ENCODE measurements around the gene TCTN3. TPM values are rescaled to one million over a fixed set of nuclear protein-coding genes. Genes with fewer than 3 reads are reported as not detected.
A peak's percentile ranks its signal among the peaks of the same experiment; 100 is the strongest.
"Not testable (repeated sequence)": the region's sequence is repeated elsewhere in the genome, so short reads cannot be mapped to it uniquely, and the experiment has no call there.

Gene TCTN3
- polyA plus RNA-seq, 4 donors, result 7.8 to 59.3 (median 15.2) TPM

DNA sequence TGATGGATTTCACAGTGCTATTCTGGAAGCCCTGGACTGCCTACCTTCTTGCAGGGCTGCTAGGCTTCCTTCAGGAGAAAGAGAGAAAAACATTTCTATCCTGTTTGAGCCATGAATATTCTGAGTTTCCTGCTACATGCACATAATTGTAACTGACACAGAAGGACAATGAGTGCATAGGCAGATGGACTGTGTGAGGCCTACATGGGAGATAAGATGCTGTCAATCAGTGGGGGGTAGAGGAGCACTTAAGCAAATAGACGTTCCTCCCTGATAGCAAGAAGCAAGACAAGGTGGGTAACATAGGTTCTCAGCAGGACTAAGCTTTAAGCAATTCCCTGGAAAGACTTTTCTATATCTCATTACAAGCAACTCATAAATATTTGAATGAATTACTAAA, 48.8 kb downstream of the TCTN3 start:
- no peaks in the 10 kb centered on the region for H3K27me3 ChIP-seq (ENCODE audit: control insufficient read depth in 3 of 3, insufficient read depth in 3 of 3, low read length in 3 of 3)
- no peak overlapping the region for H3K4me3 ChIP-seq (ENCODE audit: low read depth in 1 of 3, low read length in 3 of 3)
- no peaks in the 10 kb centered on the region for H3K9me3 ChIP-seq (ENCODE audit: control insufficient read depth in 2 of 2, insufficient read depth in 1 of 2, low read depth in 1 of 2, low read length in 1 of 2)
- WGBS, 3 donors, result 33 to 52% (median 39%) methylated on average over 1 of the region's 1 CpG
- no peak for DNase-seq
- H3K36me3 ChIP-seq (ENCODE audit: control insufficient read depth in 3 of 3, insufficient read depth in 2 of 3, low read depth in 1 of 3, low read length in 3 of 3), result peaks cover 14 to 57% (median 19%) of the 10 kb centered on the region in 3 donors
- H3K4me1 ChIP-seq (ENCODE audit: control insufficient read depth in 3 of 3, insufficient read depth in 2 of 3, low read depth in 1 of 3, low read length in 2 of 3), result peaks cover 9 to 43% (median 10%) of the 10 kb centered on the region in 3 donors
- no peak for FAIRE-seq
- peak overlapping the region in 2 of 3 donors; percentile 68 to 72 for H3K27ac ChIP-seq (ENCODE audit: low read depth in 1 of 3, low read length in 2 of 3)

DNA sequence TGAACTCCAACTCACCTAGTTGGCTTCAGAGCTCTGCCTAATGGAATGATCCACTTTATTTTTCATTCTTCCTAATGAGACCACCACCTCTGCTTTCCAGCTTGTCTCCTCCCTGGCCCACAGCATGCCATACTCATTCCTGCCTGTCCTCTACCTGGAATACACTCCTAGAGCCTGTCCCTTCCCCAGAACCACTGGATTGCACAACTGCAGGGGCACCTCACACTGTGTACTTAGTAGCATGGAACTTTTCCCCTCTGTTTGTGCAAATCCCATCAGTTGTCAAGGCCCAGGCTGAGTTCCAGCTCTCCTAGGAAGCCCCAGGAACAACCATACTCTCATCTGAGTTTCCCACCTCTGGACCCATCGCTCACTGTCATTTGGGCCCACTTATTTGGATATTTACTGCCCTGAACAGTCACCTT, 52.8 kb downstream of the TCTN3 start:
- Histone ChIP-seq H3K27ac (ENCODE audit: low read depth in 1 of 3, low read length in 2 of 3) (no peak overlapping the region), H3K27me3 (ENCODE audit: control insufficient read depth in 3 of 3, insufficient read depth in 3 of 3, low read length in 3 of 3) (no peaks in the 10 kb centered on the region), H3K9me3 (ENCODE audit: control insufficient read depth in 2 of 2, insufficient read depth in 1 of 2, low read depth in 1 of 2, low read length in 1 of 2) (no peaks in the 10 kb centered on the region), H3K4me3 (ENCODE audit: low read depth in 1 of 3, low read length in 3 of 3) (no peak overlapping the region), H3K4me1 (ENCODE audit: control insufficient read depth in 3 of 3, insufficient read depth in 2 of 3, low read depth in 1 of 3, low read length in 2 of 3) (peaks cover 5 to 14% (median 6%) of the 10 kb centered on the region in 3 donors), H3K36me3 (ENCODE audit: control insufficient read depth in 3 of 3, insufficient read depth in 2 of 3, low read depth in 1 of 3, low read length in 3 of 3) (peaks cover 14 to 58% (median 19%) of the 10 kb centered on the region in 3 donors)
- FAIRE-seq, result no peak
- 96 to 100% (median 97%) methylated on average over 1 of the region's 1 CpG for WGBS, 3 donors
- DNase-seq, result no peak

DNA sequence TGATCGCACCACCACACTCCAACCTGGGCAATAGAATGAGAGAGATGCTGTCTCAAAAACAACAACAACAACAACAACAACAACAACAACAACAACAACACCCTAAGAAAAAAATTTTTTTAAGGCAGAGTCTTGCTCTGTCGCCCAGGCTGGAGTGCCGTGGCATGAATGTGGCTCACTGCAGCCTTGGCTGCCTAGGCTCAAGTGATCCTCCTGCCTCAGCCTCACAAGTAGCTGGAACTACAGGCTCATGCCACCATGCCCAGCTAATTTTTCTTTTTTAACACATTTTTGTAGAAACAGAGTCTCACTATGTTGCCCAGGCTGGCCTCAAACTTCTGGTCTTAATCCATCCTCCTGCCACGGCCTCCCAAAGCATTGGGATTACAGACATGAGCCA, 55.8 kb downstream of the TCTN3 start:
- no peaks in the 10 kb centered on the region for H3K9me3 ChIP-seq (ENCODE audit: control insufficient read depth in 2 of 2, insufficient read depth in 1 of 2, low read depth in 1 of 2, low read length in 1 of 2)
- no peaks in the 10 kb centered on the region for H3K27me3 ChIP-seq (ENCODE audit: control insufficient read depth in 3 of 3, insufficient read depth in 3 of 3, low read length in 3 of 3)
- DNase-seq (no peak), FAIRE-seq (no peak)
- H3K4me3 ChIP-seq (ENCODE audit: low read depth in 1 of 3, low read length in 3 of 3), result no peak overlapping the region
- peaks cover 0 to 26% (median 3%) of the 10 kb centered on the region in 3 donors for H3K4me1 ChIP-seq (ENCODE audit: control insufficient read depth in 3 of 3, insufficient read depth in 2 of 3, low read depth in 1 of 3, low read length in 2 of 3)
- H3K36me3 ChIP-seq (ENCODE audit: control insufficient read depth in 3 of 3, insufficient read depth in 2 of 3, low read depth in 1 of 3, low read length in 3 of 3), result peaks cover 23 to 59% (median 30%) of the 10 kb centered on the region in 3 donors
- H3K27ac ChIP-seq (ENCODE audit: low read depth in 1 of 3, low read length in 2 of 3), result no peak overlapping the region
- WGBS, 3 donors, result 90 to 99% (median 96%) methylated on average over 4 of the region's 4 CpGs

DNA sequence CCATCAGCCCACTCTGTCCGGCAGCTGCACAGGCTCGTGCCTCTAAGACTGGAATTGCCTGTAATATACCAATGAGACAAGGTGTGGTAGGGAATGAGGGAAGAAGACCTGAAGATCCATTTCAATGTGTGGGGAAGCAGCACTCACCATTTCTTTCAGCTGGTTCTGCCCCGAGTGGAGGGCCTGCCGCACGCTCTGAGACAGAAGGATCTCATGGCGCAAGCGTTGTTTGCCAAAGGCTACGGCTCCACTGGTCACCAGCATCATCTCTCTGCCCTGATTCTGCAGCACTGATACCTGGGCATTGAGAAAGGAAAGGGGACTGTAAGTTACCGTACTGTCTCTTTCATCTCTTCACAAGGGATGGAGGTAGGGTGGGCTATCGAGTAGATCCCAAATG, 56.6 kb downstream of the TCTN3 start:
- FAIRE-seq, result no peak
- H3K27ac ChIP-seq (ENCODE audit: low read depth in 1 of 3, low read length in 2 of 3), result peak overlapping the region in 1 of 3 donors; percentile 11
- H3K27me3 ChIP-seq (ENCODE audit: control insufficient read depth in 3 of 3, insufficient read depth in 3 of 3, low read length in 3 of 3), result no peaks in the 10 kb centered on the region
- H3K4me1 ChIP-seq (ENCODE audit: control insufficient read depth in 3 of 3, insufficient read depth in 2 of 3, low read depth in 1 of 3, low read length in 2 of 3), result peaks cover 0 to 33% (median 3%) of the 10 kb centered on the region in 3 donors
- no peaks in the 10 kb centered on the region for H3K9me3 ChIP-seq (ENCODE audit: control insufficient read depth in 2 of 2, insufficient read depth in 1 of 2, low read depth in 1 of 2, low read length in 1 of 2)
- no peak for DNase-seq
- WGBS, 3 donors, result 85 to 95% (median 93%) methylated on average over 10 of the region's 10 CpGs
- H3K4me3 ChIP-seq (ENCODE audit: low read depth in 1 of 3, low read length in 3 of 3), result no peak overlapping the region
- peaks cover 20 to 56% (median 29%) of the 10 kb centered on the region in 3 donors for H3K36me3 ChIP-seq (ENCODE audit: control insufficient read depth in 3 of 3, insufficient read depth in 2 of 3, low read depth in 1 of 3, low read length in 3 of 3)

DNA sequence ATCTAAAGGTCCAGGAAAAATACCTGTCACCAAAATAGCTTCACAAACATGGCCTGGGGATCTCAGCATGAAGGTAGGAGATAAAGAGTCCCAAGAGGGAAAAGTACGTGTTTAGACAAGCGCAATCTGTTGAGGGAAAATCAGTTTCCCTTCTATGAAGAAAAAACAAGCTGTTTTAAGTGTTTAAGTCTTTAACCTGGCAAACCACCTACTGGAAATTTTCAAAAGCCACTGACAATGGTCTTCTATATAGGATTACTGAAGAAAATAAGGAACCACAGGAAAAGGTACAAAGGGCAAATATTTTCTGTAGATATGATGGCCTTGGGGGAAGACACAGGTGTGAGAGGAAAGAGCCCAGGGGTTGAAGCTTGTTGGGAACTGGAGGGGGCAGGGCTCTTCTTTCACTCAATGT, 58.4 kb downstream of the TCTN3 start:
- Histone ChIP-seq H3K36me3 (ENCODE audit: control insufficient read depth in 3 of 3, insufficient read depth in 2 of 3, low read depth in 1 of 3, low read length in 3 of 3) (peaks cover 15 to 51% (median 28%) of the 10 kb centered on the region in 3 donors), H3K4me1 (ENCODE audit: control insufficient read depth in 3 of 3, insufficient read depth in 2 of 3, low read depth in 1 of 3, low read length in 2 of 3) (peaks cover 0 to 37% (median 3%) of the 10 kb centered on the region in 3 donors), H3K4me3 (ENCODE audit: low read depth in 1 of 3, low read length in 3 of 3) (no peak overlapping the region), H3K9me3 (ENCODE audit: control insufficient read depth in 2 of 2, insufficient read depth in 1 of 2, low read depth in 1 of 2, low read length in 1 of 2) (no peaks in the 10 kb centered on the region), H3K27me3 (ENCODE audit: control insufficient read depth in 3 of 3, insufficient read depth in 3 of 3, low read length in 3 of 3) (no peaks in the 10 kb centered on the region), H3K27ac (ENCODE audit: low read depth in 1 of 3, low read length in 2 of 3) (peak overlapping the region in 1 of 3 donors; percentile 82)
- 29 to 81% (median 46%) methylated on average over 2 of the region's 2 CpGs for WGBS, 3 donors
- peak; percentile 71 to 76 for DNase-seq
- FAIRE-seq, result no peak

DNA sequence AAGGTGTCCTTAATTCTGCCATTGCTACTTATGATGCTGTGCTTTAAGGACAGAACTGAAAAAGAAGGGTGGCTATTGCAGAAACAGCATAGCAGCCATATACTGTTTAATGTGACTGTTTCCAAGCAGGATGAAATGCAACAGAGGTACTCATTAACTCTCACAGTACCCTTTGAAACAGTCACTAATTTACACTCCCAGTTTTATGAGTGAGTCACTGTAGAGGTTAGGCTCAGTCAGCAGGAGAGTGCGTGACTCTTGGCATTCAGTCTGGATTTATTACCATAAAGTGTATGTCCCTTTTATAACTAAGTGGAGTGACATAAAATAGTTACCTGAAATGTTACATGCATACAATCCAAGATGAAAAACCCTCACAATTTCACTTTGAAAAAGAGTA, 64.9 kb downstream of the TCTN3 start:
- DNase-seq, result peak; percentile 90 to 95
- H3K36me3 ChIP-seq (ENCODE audit: control insufficient read depth in 3 of 3, insufficient read depth in 2 of 3, low read depth in 1 of 3, low read length in 3 of 3), result peaks cover 12 to 45% (median 32%) of the 10 kb centered on the region in 3 donors

DNA sequence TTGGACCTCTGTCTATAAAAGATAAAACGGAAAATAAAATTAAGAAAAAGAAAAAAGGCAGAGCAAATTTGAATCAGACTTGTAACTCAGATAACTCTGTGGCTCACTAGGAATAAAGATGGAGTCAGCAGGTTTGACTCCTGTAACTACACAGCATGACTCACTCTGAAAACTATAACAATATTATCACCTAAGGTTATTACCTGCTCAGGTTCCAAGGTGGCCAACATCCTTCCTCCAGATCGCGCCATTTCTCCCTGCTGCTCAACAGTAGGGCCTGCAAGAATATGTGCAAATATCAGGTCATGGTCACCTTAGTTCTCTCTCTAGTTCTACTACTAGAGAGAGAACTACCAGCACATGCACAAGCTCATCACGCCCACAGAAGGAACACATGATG, 67.2 kb downstream of the TCTN3 start:
- peak; percentile 58 to 76 for DNase-seq
- Histone ChIP-seq H3K4me3 (ENCODE audit: low read depth in 1 of 3, low read length in 3 of 3) (no peak overlapping the region), H3K4me1 (ENCODE audit: control insufficient read depth in 3 of 3, insufficient read depth in 2 of 3, low read depth in 1 of 3, low read length in 2 of 3) (peaks cover 0 to 46% (median 7%) of the 10 kb centered on the region in 3 donors), H3K27ac (ENCODE audit: low read depth in 1 of 3, low read length in 2 of 3) (peak overlapping the region in 1 of 3 donors; percentile 75), H3K27me3 (ENCODE audit: control insufficient read depth in 3 of 3, insufficient read depth in 3 of 3, low read length in 3 of 3) (no peaks in the 10 kb centered on the region), H3K36me3 (ENCODE audit: control insufficient read depth in 3 of 3, insufficient read depth in 2 of 3, low read depth in 1 of 3, low read length in 3 of 3) (peaks cover 12 to 46% (median 19%) of the 10 kb centered on the region in 3 donors), H3K9me3 (ENCODE audit: control insufficient read depth in 2 of 2, insufficient read depth in 1 of 2, low read depth in 1 of 2, low read length in 1 of 2) (no peaks in the 10 kb centered on the region)
- 52 to 89% (median 59%) methylated on average over 4 of the region's 4 CpGs for WGBS, 3 donors
- no peak for FAIRE-seq

More for the DNA sequence above, 64.9 kb downstream of the TCTN3 start:
- Histone ChIP-seq H3K27ac (ENCODE audit: low read depth in 1 of 3, low read length in 2 of 3) (peak overlapping the region; percentile 57 to 89 (median 85)), H3K4me1 (ENCODE audit: control insufficient read depth in 3 of 3, insufficient read depth in 2 of 3, low read depth in 1 of 3, low read length in 2 of 3) (peaks cover 0 to 59% (median 7%) of the 10 kb centered on the region in 3 donors), H3K4me3 (ENCODE audit: low read depth in 1 of 3, low read length in 3 of 3) (no peak overlapping the region), H3K27me3 (ENCODE audit: control insufficient read depth in 3 of 3, insufficient read depth in 3 of 3, low read length in 3 of 3) (no peaks in the 10 kb centered on the region), H3K9me3 (ENCODE audit: control insufficient read depth in 2 of 2, insufficient read depth in 1 of 2, low read depth in 1 of 2, low read length in 1 of 2) (no peaks in the 10 kb centered on the region)
- FAIRE-seq, result peak; percentile 94
- 15 to 52% (median 30%) methylated on average over 1 of the region's 1 CpG for whole genome bisulfite sequencing, 3 donors

DNA sequence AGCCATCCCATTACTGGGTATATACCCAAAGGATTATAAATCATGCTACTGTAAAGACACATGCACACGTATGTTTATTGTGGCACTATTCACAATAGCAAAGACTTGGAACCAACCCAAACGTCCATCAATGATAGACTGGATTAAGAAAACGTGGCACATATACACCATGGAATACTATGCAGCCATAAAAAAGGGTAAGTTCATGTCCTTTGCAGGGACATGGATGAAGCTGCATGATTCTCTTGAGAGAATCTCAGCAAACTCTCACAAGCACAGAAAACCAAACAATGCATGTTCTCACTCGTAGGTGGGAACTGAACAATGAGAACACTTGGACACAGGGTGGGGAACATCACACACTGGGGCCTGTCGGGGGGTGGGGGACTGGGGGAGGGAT, 73.3 kb downstream of the TCTN3 start:
- not testable (repeated sequence) for H3K4me1 ChIP-seq (ENCODE audit: control insufficient read depth in 3 of 3, insufficient read depth in 2 of 3, low read depth in 1 of 3, low read length in 2 of 3); H3K27me3 ChIP-seq (ENCODE audit: control insufficient read depth in 3 of 3, insufficient read depth in 3 of 3, low read length in 3 of 3); DNase-seq; H3K4me3 ChIP-seq (ENCODE audit: low read depth in 1 of 3, low read length in 3 of 3); FAIRE-seq; H3K27ac ChIP-seq (ENCODE audit: low read depth in 1 of 3, low read length in 2 of 3); H3K9me3 ChIP-seq (ENCODE audit: control insufficient read depth in 2 of 2, insufficient read depth in 1 of 2, low read depth in 1 of 2, low read length in 1 of 2)
- WGBS, 3 donors, result 92 to 95% (median 94%) methylated on average over 5 of the region's 5 CpGs
- H3K36me3 ChIP-seq (ENCODE audit: control insufficient read depth in 3 of 3, insufficient read depth in 2 of 3, low read depth in 1 of 3, low read length in 3 of 3), result peaks cover 23 to 58% (median 31%) of the 10 kb centered on the region in 3 donors

DNA sequence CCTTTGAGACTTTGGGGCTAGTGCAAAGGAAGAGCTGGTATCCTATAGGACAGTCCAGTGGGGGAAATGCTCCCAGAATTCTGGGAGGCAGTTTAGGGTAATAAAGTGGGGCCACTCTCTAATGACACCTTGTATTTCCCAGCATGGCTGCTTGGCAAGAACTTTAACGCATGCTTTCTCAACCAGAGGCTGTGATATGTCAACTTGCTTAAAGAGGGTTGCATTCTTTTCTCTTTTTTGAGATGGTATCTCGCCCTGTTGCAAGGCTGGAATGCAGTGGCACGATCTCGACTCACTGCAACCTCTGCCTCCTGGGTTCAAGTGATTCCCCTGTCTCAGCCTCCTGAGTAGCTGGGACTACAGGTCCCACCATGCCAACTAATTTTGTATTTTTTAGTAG, 75.6 kb downstream of the TCTN3 start:
- Histone ChIP-seq H3K4me3 (ENCODE audit: low read depth in 1 of 3, low read length in 3 of 3) (no peak overlapping the region), H3K9me3 (ENCODE audit: control insufficient read depth in 2 of 2, insufficient read depth in 1 of 2, low read depth in 1 of 2, low read length in 1 of 2) (peaks cover 0 to 7% of the 10 kb centered on the region in 2 donors), H3K27ac (ENCODE audit: low read depth in 1 of 3, low read length in 2 of 3) (no peak overlapping the region), H3K4me1 (ENCODE audit: control insufficient read depth in 3 of 3, insufficient read depth in 2 of 3, low read depth in 1 of 3, low read length in 2 of 3) (peaks cover 2 to 26% (median 5%) of the 10 kb centered on the region in 3 donors), H3K36me3 (ENCODE audit: control insufficient read depth in 3 of 3, insufficient read depth in 2 of 3, low read depth in 1 of 3, low read length in 3 of 3) (peaks cover 19 to 56% (median 32%) of the 10 kb centered on the region in 3 donors), H3K27me3 (ENCODE audit: control insufficient read depth in 3 of 3, insufficient read depth in 3 of 3, low read length in 3 of 3) (no peaks in the 10 kb centered on the region)
- 95 to 99% (median 99%) methylated on average over 4 of the region's 4 CpGs for WGBS, 3 donors
- DNase-seq (peak in 1 of 2 donors; percentile 1), FAIRE-seq (no peak)

Measured in small intestine (tissue), 7 donors.